ENCODE results near the gene TTC7B.

Gene TTC7B

GRCh38 chr14:90617961-90618360 lies 198.3 kb downstream of the TTC7B start:
- no peak for ATAC-seq
- DNase-seq: no peak

- ATAC-seq (no peak), DNase-seq (no peak)
These were observed 199.3 kb downstream of the TTC7B start for GRCh38 chr14:90616881-90617280.

- no peak for DNase-seq
- ATAC-seq: no peak
These were observed 199.9 kb downstream of the TTC7B start for GRCh38 chr14:90616313-90616712.

- ATAC-seq (no peak), DNase-seq (no peak)
These were observed 200.6 kb downstream of the TTC7B start for GRCh38 chr14:90615517-90616060.

GRCh38 chr14:90614696-90615516 lies 201.3 kb downstream of the TTC7B start:
- no peak for ATAC-seq

GRCh38 chr14:90613997-90614396 lies 202.2 kb downstream of the TTC7B start:
- DNase-seq: no peak
- no peak for ATAC-seq

More at GRCh38 chr14:90614696-90615516, 201.3 kb downstream of the TTC7B start:
- no peak for DNase-seq

- ATAC-seq (no peak), DNase-seq (no peak)
These were observed 202.8 kb downstream of the TTC7B start for GRCh38 chr14:90613453-90613852.

GRCh38 chr14:90612801-90613200 lies 203.4 kb downstream of the TTC7B start:
- ATAC-seq (no peak), DNase-seq (no peak)

- DNase-seq (no peak), ATAC-seq (no peak)
These were observed 204.3 kb downstream of the TTC7B start for GRCh38 chr14:90611936-90612335.

GRCh38 chr14:90611501-90611900 lies 204.7 kb downstream of the TTC7B start:
- no peak for DNase-seq

GRCh38 chr14:90610346-90611040 lies 205.7 kb downstream of the TTC7B start:
- ATAC-seq (no peak), DNase-seq (no peak)

More at GRCh38 chr14:90611501-90611900, 204.7 kb downstream of the TTC7B start:
- no peak for ATAC-seq

- ATAC-seq (no peak), DNase-seq (no peak)
These were observed 206.9 kb downstream of the TTC7B start for GRCh38 chr14:90609376-90609775.

- ATAC-seq (no peak), DNase-seq (no peak)
These were observed 207.3 kb downstream of the TTC7B start for GRCh38 chr14:90608929-90609341.

GRCh38 chr14:90608281-90608680 lies 207.9 kb downstream of the TTC7B start:
- ATAC-seq (no peak), DNase-seq (no peak)

GRCh38 chr14:90607141-90607540 lies 209.1 kb downstream of the TTC7B start:
- DNase-seq (no peak), ATAC-seq (no peak)

- ATAC-seq (no peak), DNase-seq (no peak)
These were observed 209.8 kb downstream of the TTC7B start for GRCh38 chr14:90606434-90606833.

GRCh38 chr14:90605430-90605829 lies 210.8 kb downstream of the TTC7B start:
- no peak for ATAC-seq
- no peak for DNase-seq

GRCh38 chr14:90604356-90604755 lies 211.9 kb downstream of the TTC7B start:
- DNase-seq: no peak

GRCh38 chr14:90603841-90604240 lies 212.4 kb downstream of the TTC7B start:
- DNase-seq: no peak
- ATAC-seq: no peak

More at GRCh38 chr14:90604356-90604755, 211.9 kb downstream of the TTC7B start:
- no peak for ATAC-seq

- ATAC-seq: no peak
These were observed 212.9 kb downstream of the TTC7B start for GRCh38 chr14:90603336-90603735.

GRCh38 chr14:90602088-90602687 lies 214.0 kb downstream of the TTC7B start:
- DNase-seq (no peak), ATAC-seq (no peak)

More at GRCh38 chr14:90603336-90603735, 212.9 kb downstream of the TTC7B start:
- no peak for DNase-seq

GRCh38 chr14:90601563-90601962 lies 214.7 kb downstream of the TTC7B start:
- no peak for ATAC-seq

GRCh38 chr14:90600619-90601018 lies 215.6 kb downstream of the TTC7B start:
- no peak for ATAC-seq
- DNase-seq: no peak

More at GRCh38 chr14:90601563-90601962, 214.7 kb downstream of the TTC7B start:
- DNase-seq: no peak

Measured in stimulated activated naive CD8-positive, alpha-beta T cell treated with anti-CD3 and anti-CD28 coated beads, Interleukin-15, Interleukin-2, amounts not matched to agents 100 U/mL and 50 U/mL, for 24 hours (primary cell).